Measurements from ENCODE around the gene CD22. TPM values are rescaled to one million over a fixed set of nuclear protein-coding genes. Genes with fewer than 3 reads are reported as not detected.

CD22 gene
- total RNA-seq, 1 experiment from 2014 or later, result not detected

DNA sequence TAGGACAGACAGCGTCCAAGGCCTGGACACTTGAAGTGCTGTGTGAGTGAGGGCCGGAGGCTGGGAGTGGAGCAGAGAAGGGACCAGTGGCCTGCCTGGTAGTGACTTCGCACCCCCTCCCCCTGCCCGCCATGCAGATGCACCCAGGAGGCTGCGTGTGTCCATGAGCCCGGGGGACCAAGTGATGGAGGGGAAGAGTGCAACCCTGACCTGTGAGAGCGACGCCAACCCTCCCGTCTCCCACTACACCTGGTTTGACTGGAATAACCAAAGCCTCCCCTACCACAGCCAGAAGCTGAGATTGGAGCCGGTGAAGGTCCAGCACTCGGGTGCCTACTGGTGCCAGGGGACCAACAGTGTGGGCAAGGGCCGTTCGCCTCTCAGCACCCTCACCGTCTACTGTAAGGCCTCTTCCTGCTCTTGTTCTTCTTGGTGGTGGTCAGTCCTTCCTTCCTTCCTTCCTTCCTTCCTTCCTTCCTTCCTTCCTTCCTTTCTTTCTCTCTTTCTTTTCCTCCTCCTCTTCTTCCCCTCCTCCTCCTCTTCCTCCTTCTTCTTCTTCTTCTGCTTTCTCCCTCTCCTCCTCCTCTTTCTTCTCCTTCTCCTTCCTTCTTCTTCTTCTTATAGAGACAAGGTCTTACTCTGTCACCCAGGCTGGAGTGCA, 12.7 kb downstream of the CD22 start:
- intact Hi-C loops (cut with micrococcal nuclease; ENCODE audit: unreplicated experiment), result no loop called here
- Histone ChIP-seq H3K27ac (ENCODE audit: low read depth, low read length, poor library complexity, severe bottlenecking) (no peak overlapping the region), H3K4me1 (ENCODE audit: insufficient read depth, low read length, poor library complexity, severe bottlenecking) (no peaks in the 10 kb centered on the region), H3K36me3 (ENCODE audit: insufficient read depth, low read length, poor library complexity, severe bottlenecking) (no peaks in the 10 kb centered on the region), H3K27me3 (replicated peaks; ENCODE audit: insufficient read depth, low read depth, low read length, poor library complexity) (peaks cover 5% of the 10 kb centered on the region), H3K9me3 (ENCODE audit: low read depth, low read length, poor library complexity, severe bottlenecking) (no peaks in the 10 kb centered on the region), H3K4me3 (ENCODE audit: low read depth, low read length, poor library complexity, severe bottlenecking) (no peak overlapping the region)
- CTCF ChIA-PET, result no interaction called here
- BruUV-seq (replicated peaks), result no TSS peak
- no peak for DNase-seq (ENCODE audit: low spot score)
- TF ChIP-seq EZH2 (IDR thresholded peaks at IDR 0.05; ENCODE audit: borderline replicate concordance, low read depth, low read length, poor library complexity, severe bottlenecking), result no peak
- TF ChIP-seq, protein P1, sequence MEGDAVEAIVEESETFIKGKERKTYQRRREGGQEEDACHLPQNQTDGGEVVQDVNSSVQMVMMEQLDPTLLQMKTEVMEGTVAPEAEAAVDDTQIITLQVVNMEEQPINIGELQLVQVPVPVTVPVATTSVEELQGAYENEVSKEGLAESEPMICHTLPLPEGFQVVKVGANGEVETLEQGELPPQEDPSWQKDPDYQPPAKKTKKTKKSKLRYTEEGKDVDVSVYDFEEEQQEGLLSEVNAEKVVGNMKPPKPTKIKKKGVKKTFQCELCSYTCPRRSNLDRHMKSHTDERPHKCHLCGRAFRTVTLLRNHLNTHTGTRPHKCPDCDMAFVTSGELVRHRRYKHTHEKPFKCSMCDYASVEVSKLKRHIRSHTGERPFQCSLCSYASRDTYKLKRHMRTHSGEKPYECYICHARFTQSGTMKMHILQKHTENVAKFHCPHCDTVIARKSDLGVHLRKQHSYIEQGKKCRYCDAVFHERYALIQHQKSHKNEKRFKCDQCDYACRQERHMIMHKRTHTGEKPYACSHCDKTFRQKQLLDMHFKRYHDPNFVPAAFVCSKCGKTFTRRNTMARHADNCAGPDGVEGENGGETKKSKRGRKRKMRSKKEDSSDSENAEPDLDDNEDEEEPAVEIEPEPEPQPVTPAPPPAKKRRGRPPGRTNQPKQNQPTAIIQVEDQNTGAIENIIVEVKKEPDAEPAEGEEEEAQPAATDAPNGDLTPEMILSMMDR (conservative IDR thresholded peaks at IDR 0.05; ENCODE audit: low read depth, low read length), result no peak
- POLR2A ChIA-PET (ENCODE audit: low non-redundant PET), result no interaction called here

DNA sequence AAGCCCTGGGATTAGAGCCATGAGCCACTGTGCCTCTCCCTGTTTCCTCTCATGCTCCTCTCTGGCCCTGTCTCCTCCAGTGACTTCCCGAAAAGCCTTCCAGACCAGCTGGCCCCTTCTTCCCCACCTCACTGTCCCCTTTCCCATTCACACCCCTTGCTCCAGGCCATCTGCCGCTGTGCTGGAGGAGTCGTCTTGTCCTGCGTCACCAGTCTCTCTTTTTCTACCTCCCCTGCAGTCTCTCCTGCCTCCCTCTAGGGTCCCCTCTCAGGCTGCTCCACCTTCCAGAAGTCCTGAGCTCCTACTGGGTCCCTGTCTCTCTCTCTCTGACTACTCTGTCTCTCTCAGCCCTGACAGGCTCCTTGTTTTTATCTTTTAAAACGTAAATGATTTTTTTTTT, 13.4 kb downstream of the CD22 start:
- Histone ChIP-seq H3K36me3 (ENCODE audit: insufficient read depth, low read length, poor library complexity, severe bottlenecking) (no peaks in the 10 kb centered on the region), H3K4me1 (ENCODE audit: insufficient read depth, low read length, poor library complexity, severe bottlenecking) (no peaks in the 10 kb centered on the region), H3K4me3 (ENCODE audit: low read depth, low read length, poor library complexity, severe bottlenecking) (no peak overlapping the region), H3K27me3 (replicated peaks; ENCODE audit: insufficient read depth, low read depth, low read length, poor library complexity) (peaks cover 5% of the 10 kb centered on the region), H3K9me3 (ENCODE audit: low read depth, low read length, poor library complexity, severe bottlenecking) (no peaks in the 10 kb centered on the region), H3K27ac (ENCODE audit: low read depth, low read length, poor library complexity, severe bottlenecking) (no peak overlapping the region)
- CTCF ChIA-PET, result interaction anchor here (0.6 kb wide), 1 partner anchor 124 kb away, joined by 3 read pairs; no protein-coding TSS in a partner anchor
- DNase-seq (ENCODE audit: low spot score), result no peak
- no peak for TF ChIP-seq EZH2 (IDR thresholded peaks at IDR 0.05; ENCODE audit: borderline replicate concordance, low read depth, low read length, poor library complexity, severe bottlenecking)
- TF ChIP-seq, protein P1 (conservative IDR thresholded peaks at IDR 0.05; ENCODE audit: low read depth, low read length), result no peak
- POLR2A ChIA-PET (ENCODE audit: low non-redundant PET), result no interaction called here
- intact Hi-C loops (cut with micrococcal nuclease; ENCODE audit: unreplicated experiment), result no loop called here
- BruUV-seq (replicated peaks), result no TSS peak

DNA sequence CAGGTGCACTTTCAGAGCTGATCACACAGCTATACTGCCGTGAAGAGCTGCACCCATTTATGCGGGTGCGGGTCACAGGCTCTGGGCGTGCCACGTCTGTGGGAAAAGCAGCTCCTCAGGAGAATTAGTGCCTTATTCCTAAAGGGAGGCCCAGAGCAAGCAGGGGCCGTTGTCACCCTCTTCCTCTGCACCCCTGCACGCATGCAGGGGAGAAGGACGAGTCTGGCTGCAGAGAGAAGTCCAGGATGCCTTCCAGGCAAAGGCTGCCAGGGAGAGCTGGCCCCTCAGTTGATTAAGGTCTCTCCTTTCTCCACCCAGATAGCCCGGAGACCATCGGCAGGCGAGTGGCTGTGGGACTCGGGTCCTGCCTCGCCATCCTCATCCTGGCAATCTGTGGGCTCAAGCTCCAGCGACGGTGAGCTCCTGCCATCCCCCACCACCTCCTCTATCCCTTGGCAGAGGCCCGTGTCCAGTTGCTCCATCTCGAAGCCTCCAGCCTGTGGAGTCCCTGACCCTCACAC, 15.6 kb downstream of the CD22 start:
- H3K4me3 ChIP-seq (ENCODE audit: low read depth, low read length, poor library complexity, severe bottlenecking), result no peak overlapping the region
- no peaks in the 10 kb centered on the region for H3K4me1 ChIP-seq (ENCODE audit: insufficient read depth, low read length, poor library complexity, severe bottlenecking)
- TF ChIP-seq, protein P1 (conservative IDR thresholded peaks at IDR 0.05; ENCODE audit: low read depth, low read length), result no peak
- TF ChIP-seq EZH2 (IDR thresholded peaks at IDR 0.05; ENCODE audit: borderline replicate concordance, low read depth, low read length, poor library complexity, severe bottlenecking), result no peak
- no peak for DNase-seq (ENCODE audit: low spot score)
- no peak overlapping the region for H3K27ac ChIP-seq (ENCODE audit: low read depth, low read length, poor library complexity, severe bottlenecking)
- H3K36me3 ChIP-seq (ENCODE audit: insufficient read depth, low read length, poor library complexity, severe bottlenecking), result no peaks in the 10 kb centered on the region
- CTCF ChIA-PET, result no interaction called here
- H3K9me3 ChIP-seq (ENCODE audit: low read depth, low read length, poor library complexity, severe bottlenecking), result no peaks in the 10 kb centered on the region
- peaks cover 5% of the 10 kb centered on the region for H3K27me3 ChIP-seq (replicated peaks; ENCODE audit: insufficient read depth, low read depth, low read length, poor library complexity)
- BruUV-seq (replicated peaks), result no TSS peak
- POLR2A ChIA-PET (ENCODE audit: low non-redundant PET), result no interaction called here
- intact Hi-C loops (cut with micrococcal nuclease; ENCODE audit: unreplicated experiment), result no loop called here
